Uterus (tissue), 4 donors: Measurements from ENCODE around the gene ATOSA. TPM values are rescaled to one million over a fixed set of nuclear protein-coding genes. Genes with fewer than 3 reads are reported as not detected.

Experiments used
- DNase-seq, 2 donors: peaks; one replicate each; pipeline ENCODE4 v3.0.0-alpha.2; 2019 to 2020
- H3K27ac ChIP-seq, 2 donors: fragments of 200-600 bp; sonication (generic); 1 replicate in 1 of 2; 2 replicates in 1 of 2; pipeline ENCODE4 v1.5.1; 2016 to 2018
- H3K27me3 ChIP-seq, 2 donors: fragments of 200-600 bp; sonication (generic); one replicate each; pipeline ENCODE4 v1.5.1; 2018 to 2019; ENCODE audit warnings: control low read depth in 1 of 2
- H3K36me3 ChIP-seq, 2 donors: fragments of 200-600 bp; sonication (generic); one replicate each; pipeline ENCODE4 v1.5.1; 2019; ENCODE audit warnings: control low read depth in 1 of 2
- H3K4me1 ChIP-seq, 2 donors: fragments of 200-600 bp; sonication (generic); one replicate each; pipeline ENCODE4 v1.5.1; 2018 to 2019; ENCODE audit warnings: control low read depth in 1 of 2
- H3K4me3 ChIP-seq, 2 donors: fragments of 200-600 bp; sonication (generic); 1 replicate in 1 of 2; 2 replicates in 1 of 2; pipeline ENCODE4 v1.5.1; 2018 to 2019; ENCODE audit warnings: mild to moderate bottlenecking in 1 of 2
- H3K9me3 ChIP-seq, 2 donors: fragments of 200-600 bp; sonication (generic); one replicate each; pipeline ENCODE4 v1.5.1; 2019; ENCODE audit warnings: control low read depth in 1 of 2
- CTCF ChIP-seq, 4 experiments: fragments of 200-600 bp in 2 of 4; fragments of 450-650 bp in 2 of 4; sonication (generic) in 2 of 4; IDR thresholded peaks; one replicate each; pipeline ENCODE4 v1.5.1; 2016 to 2019; ENCODE audit warnings: antibody characterized with exemption in 4 of 4, mild to moderate bottlenecking in 2 of 4, moderate library complexity in 1 of 4
- POLR2A ChIP-seq, 2 donors: fragments of 450-650 bp; IDR thresholded peaks; one replicate each; pipeline ENCODE4 v1.6.1; 2016; ENCODE audit warnings: antibody characterized with exemption in 2 of 2, mild to moderate bottlenecking in 1 of 2, moderate library complexity in 1 of 2
- intact Hi-C: fragments of 100-400 bp; cut with DNase I; formaldehyde crosslinking; loops from one replicate; pipeline ENCODE4 v1.15.1; 2023; ENCODE audit warnings: low total_unique reads
- total RNA-seq, 4 donors: library from RNA; depleted of rRNA in 3 of 4; stranded (reverse); fragments of >200 nt in 3 of 4; gene quantifications; one replicate each; pipeline versions ENCODE4 v1.1.0 to v1.2.4, GENCODE V29; 2014 to 2023
- donor health status: DM: yes; HTN: yes; CAD: no.

The ATOSA gene
- total RNA-seq, 4 donors from 2014 or later = 45.0 to 114 (median 78.9) TPM

DNA sequence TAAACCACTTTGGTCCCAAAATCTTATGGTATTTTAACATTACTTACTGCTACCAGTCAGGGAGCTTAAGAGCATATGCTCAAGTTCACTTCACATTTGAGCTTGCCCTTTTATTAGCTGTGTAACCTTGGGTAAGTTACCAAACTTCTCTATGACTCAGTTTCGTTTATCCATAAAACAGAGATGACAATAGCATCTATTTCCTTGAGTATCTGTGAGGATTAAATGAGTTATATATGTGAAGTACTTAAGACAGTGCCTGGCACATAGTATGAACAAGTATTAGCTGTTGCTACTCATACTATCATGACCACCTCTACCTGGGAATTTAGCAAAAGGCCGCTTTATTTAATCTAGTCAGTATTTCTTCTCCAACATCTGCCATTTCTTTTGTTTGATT, 5.9 kb downstream of the ATOSA start:
- no peak overlapping the region for H3K4me3 ChIP-seq
- TF ChIP-seq CTCF (IDR thresholded peaks at IDR 0.05) (no peak), POLR2A (IDR thresholded peaks at IDR 0.05) (no peak)
- H3K27ac ChIP-seq = no peak overlapping the region
- no peaks in the 10 kb centered on the region for H3K27me3 ChIP-seq
- intact Hi-C loops = no loop called here
- no peak for DNase-seq
- H3K4me1 ChIP-seq = peaks cover 0 to 12% of the 10 kb centered on the region in 2 donors
- H3K36me3 ChIP-seq = no peaks in the 10 kb centered on the region
- no peaks in the 10 kb centered on the region for H3K9me3 ChIP-seq

GRCh38 chr15:52672661-52673060, 6.5 kb downstream of the ATOSA start:
- TF ChIP-seq POLR2A (IDR thresholded peaks at IDR 0.05) (no peak), CTCF (IDR thresholded peaks at IDR 0.05) (no peak)
- intact Hi-C loops = no loop called here
- no peak for DNase-seq
- no peaks in the 10 kb centered on the region for H3K27me3 ChIP-seq
- peaks cover 0 to 12% of the 10 kb centered on the region in 2 donors for H3K4me1 ChIP-seq
- no peaks in the 10 kb centered on the region for H3K36me3 ChIP-seq
- H3K4me3 ChIP-seq = no peak overlapping the region
- H3K9me3 ChIP-seq = no peaks in the 10 kb centered on the region
- H3K27ac ChIP-seq = no peak overlapping the region

GRCh38 chr15:52670087-52670486, 9.1 kb downstream of the ATOSA start:
- H3K36me3 ChIP-seq = no peaks in the 10 kb centered on the region
- H3K9me3 ChIP-seq = no peaks in the 10 kb centered on the region
- peaks cover 0 to 3% of the 10 kb centered on the region in 2 donors for H3K4me1 ChIP-seq
- no peak overlapping the region for H3K4me3 ChIP-seq
- H3K27me3 ChIP-seq = no peaks in the 10 kb centered on the region
- TF ChIP-seq CTCF (IDR thresholded peaks at IDR 0.05) = no peak
- no peak for TF ChIP-seq POLR2A (IDR thresholded peaks at IDR 0.05)
- no peak overlapping the region for H3K27ac ChIP-seq
- no peak for DNase-seq
- intact Hi-C loops = no loop called here

DNA sequence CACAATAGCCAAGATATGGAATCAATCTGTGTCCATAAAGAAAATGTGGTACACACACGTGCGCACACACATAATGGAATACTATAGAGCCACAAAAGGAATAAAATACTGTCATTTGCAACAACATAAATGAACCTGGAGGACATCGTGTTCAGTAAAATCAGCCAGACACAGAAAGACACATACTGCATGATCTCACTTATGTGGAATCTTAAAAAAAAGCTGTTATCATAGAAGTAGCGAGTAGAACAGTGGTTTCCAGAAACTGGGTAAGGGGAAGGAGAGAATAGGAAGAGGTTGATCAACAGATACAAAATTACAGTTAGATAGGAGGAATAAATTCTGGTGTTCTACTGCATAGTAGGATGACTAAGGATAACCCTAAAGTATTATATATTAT, 11.1 kb downstream of the ATOSA start:
- Histone ChIP-seq H3K27ac (no peak overlapping the region), H3K27me3 (no peaks in the 10 kb centered on the region), H3K9me3 (no peaks in the 10 kb centered on the region), H3K36me3 (no peaks in the 10 kb centered on the region), H3K4me3 (no peak overlapping the region), H3K4me1 (no peaks in the 10 kb centered on the region)
- no peak for DNase-seq
- intact Hi-C loops = no loop called here
- TF ChIP-seq POLR2A (IDR thresholded peaks at IDR 0.05) (no peak), CTCF (IDR thresholded peaks at IDR 0.05) (no peak)

DNA sequence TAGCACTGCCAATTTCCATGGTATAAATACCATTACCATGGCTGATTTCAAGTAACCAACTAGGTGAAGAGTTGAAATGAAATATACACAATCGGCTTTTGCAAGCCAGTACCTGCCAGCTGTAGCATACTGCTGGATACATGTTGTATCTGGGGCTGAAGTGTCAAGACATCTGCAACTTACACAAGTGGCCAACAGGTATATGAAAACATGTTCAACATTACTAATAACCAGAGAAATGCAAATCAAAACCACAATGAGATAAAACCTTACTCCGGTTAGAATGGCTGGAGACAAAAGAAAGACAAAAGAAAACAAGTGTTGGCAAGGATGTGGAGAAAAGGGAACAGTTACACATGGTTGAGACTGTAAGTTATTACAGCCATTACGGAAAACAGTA, 11.6 kb downstream of the ATOSA start:
- intact Hi-C loops = no loop called here
- H3K4me3 ChIP-seq = no peak overlapping the region
- H3K27ac ChIP-seq = no peak overlapping the region
- no peaks in the 10 kb centered on the region for H3K27me3 ChIP-seq
- H3K36me3 ChIP-seq = no peaks in the 10 kb centered on the region
- H3K4me1 ChIP-seq = no peaks in the 10 kb centered on the region
- no peak for TF ChIP-seq CTCF (IDR thresholded peaks at IDR 0.05)
- TF ChIP-seq POLR2A (IDR thresholded peaks at IDR 0.05) = no peak
- no peak for DNase-seq
- H3K9me3 ChIP-seq = no peaks in the 10 kb centered on the region
